MG63 (cell line): ENCODE data around the gene SRGAP3. TPM values are rescaled to one million over a fixed set of nuclear protein-coding genes. Genes with fewer than 3 reads are reported as not detected.

Experiments used
- DNase-seq: peaks from one replicate; pipeline ENCODE4 v3.0.0-alpha.2; 2020
- H3K27me3 ChIP-seq: fragments of 250-450 bp; sonication (Bioruptor Pico); 2 replicates; pipeline ENCODE4 v1.5.1; 2020; ENCODE audit warnings: mild to moderate bottlenecking, moderate library complexity
- H3K36me3 ChIP-seq: fragments of 250-450 bp; sonication (Bioruptor Pico); 2 replicates; pipeline ENCODE4 v1.5.1; 2020; ENCODE audit warnings: mild to moderate bottlenecking, moderate library complexity
- H3K4me3 ChIP-seq: fragments of 250-450 bp; sonication (Bioruptor Pico); 2 replicates; pipeline ENCODE4 v1.5.1; 2020; ENCODE audit warnings: mild to moderate bottlenecking, moderate library complexity
- H3K9me3 ChIP-seq: fragments of 250-450 bp; sonication (Bioruptor Pico); 2 replicates; pipeline ENCODE4 v1.5.1; 2020; ENCODE audit warnings: mild to moderate bottlenecking, moderate library complexity
- total RNA-seq: library from RNA; depleted of rRNA; stranded (reverse); fragments of >200 nt; shearing (Covaris generic); gene quantifications from 2 replicates; pipeline ENCODE4 v1.2.3, GENCODE V29; 2014; ENCODE audit warnings: low replicate concordance

The SRGAP3 gene
- total RNA-seq, 1 experiment from 2014 or later = 0.07 TPM

DNA sequence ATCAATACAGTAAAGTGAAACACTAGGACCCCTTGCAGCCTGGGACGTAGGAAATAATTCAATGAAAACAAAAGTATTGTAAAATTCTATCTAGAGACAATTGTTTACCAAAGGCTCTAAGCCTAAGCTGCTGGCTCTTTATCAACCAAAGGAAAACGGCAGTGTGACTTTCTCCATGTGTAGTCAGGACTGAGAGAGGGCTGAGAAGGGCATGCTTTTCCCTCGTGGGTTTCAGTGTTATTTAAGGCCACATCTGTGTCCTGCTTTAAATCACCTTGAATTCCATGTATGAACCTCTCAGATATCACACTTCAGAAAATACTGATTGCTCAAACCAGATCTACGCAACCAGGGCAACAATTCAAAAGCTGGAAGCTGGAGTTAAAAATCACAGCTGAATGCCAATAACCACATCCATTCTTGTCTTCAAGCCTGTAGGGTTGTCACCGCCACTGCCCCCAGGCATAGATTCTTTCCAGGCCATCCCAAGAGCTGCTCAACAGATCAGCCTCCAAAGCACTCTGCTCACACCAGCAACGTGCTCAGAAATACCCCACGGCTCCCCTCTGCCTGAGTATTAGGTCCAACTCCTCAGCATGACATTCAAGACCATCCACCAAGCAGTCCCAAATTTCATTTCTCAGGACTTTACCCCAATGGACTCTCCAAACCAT is 124.0 kb downstream of the SRGAP3 start:
- Histone ChIP-seq H3K4me3 (no peak overlapping the region), H3K27me3 (no peaks in the 10 kb centered on the region), H3K9me3 (no peaks in the 10 kb centered on the region), H3K36me3 (no peaks in the 10 kb centered on the region)
- no peak for DNase-seq

GRCh38 chr3:9124730-9125129 is 124.7 kb downstream of the SRGAP3 start:
- Histone ChIP-seq H3K27me3 (no peaks in the 10 kb centered on the region), H3K4me3 (no peak overlapping the region), H3K9me3 (no peaks in the 10 kb centered on the region), H3K36me3 (no peaks in the 10 kb centered on the region)
- no peak for DNase-seq

DNA sequence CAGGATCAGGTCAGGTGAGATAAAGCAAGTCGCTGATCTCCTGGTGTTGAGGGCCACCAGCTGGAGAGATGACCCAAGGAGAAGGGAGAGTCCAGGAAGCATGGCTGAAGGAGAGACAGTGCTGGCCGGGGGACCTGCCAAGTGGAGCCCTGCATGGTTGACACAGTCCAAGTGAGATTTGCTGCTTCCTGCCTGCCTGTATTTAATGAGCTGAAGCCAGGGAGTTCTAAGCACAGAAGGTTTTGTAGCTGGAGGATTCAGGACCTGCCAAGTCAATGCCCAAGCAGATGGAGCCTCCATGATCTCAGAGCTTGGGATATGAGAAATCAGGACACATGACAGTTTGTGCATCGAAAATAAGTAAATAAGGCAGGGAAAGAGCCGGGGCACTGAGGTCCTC is 125.6 kb downstream of the SRGAP3 start:
- DNase-seq = peak; percentile 23
- Histone ChIP-seq H3K36me3 (no peaks in the 10 kb centered on the region), H3K27me3 (no peaks in the 10 kb centered on the region), H3K9me3 (no peaks in the 10 kb centered on the region), H3K4me3 (no peak overlapping the region)

GRCh38 chr3:9122732-9123364 is 126.6 kb downstream of the SRGAP3 start:
- DNase-seq = no peak
- Histone ChIP-seq H3K4me3 (no peak overlapping the region), H3K9me3 (no peaks in the 10 kb centered on the region), H3K36me3 (no peaks in the 10 kb centered on the region), H3K27me3 (no peaks in the 10 kb centered on the region)

DNA sequence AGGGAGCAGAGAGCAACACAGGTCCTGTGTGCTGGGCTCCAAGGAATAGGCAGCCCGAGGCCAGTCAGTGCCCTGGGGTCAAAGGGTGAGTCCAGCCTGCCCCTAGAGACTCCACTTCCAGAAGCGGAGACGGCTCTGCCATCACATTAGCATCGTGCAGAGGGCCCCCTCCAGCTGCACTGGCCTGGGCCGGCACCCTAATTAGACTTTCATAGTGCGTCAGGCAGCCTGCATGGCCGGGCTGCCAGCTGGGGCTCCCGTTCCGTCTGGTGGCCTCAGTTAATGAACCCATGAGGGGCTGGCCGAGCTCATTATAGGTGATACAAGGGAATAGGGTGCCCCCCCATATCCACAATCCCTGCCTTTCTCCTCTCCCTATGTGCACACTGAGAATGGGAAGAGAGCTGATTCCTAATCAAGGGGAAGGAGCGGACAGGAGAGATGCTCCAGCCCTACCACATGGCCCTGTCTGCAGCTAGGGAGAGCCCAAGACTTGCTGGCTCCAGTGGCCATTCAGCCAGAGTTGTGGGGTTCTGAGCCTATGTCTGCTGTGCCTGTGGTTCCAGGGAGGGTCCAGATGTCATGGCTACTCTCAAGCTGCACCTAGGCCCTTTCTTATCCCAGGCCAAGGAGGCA is 128.0 kb downstream of the SRGAP3 start:
- Histone ChIP-seq H3K36me3 (no peaks in the 10 kb centered on the region), H3K9me3 (no peaks in the 10 kb centered on the region)
- no peak for DNase-seq

DNA sequence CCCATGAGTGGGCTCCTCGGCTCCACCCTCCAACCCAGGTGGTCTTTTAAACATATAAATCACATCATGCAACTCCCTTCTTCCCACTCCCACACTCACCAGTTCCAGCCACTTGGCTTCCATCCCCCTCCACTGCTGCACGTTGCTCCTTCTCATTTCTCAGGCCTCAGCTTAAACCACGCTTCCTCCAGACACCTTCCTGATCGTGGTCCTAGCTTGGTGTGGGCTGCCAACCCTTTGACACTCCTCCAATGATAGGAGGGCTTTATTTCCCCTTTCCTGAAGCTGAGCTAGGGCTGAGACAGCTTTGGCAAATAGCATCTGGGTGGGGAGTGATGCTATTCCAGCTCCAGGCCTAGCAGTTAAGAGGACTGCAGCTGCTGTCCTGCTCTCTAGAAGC is 130.1 kb downstream of the SRGAP3 start:
- DNase-seq = no peak
- no peaks in the 10 kb centered on the region for H3K27me3 ChIP-seq
- H3K9me3 ChIP-seq = no peaks in the 10 kb centered on the region
- H3K4me3 ChIP-seq = no peak overlapping the region
- no peaks in the 10 kb centered on the region for H3K36me3 ChIP-seq

More for the DNA sequence above, 128.0 kb downstream of the SRGAP3 start:
- no peaks in the 10 kb centered on the region for H3K27me3 ChIP-seq
- no peak overlapping the region for H3K4me3 ChIP-seq

DNA sequence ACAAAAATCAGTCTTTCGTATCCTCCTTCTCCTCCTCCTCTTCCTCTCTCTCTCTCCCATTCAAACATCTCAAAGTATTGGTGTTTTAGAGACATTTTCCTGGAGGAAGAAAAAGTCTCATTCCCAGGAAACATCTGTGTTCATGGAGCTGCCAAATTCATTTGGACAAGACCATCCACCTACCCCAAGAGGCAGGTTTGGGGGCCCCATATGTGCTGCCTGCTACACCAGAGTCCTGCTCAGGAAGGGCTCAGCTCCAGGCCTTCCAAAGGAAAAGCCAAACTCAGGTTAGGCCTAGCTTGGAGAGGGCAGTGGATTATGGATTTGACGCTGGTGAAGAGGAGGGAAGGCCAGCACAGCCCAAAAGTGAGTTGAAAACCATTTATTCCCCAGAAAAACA is 131.2 kb downstream of the SRGAP3 start:
- no peak overlapping the region for H3K4me3 ChIP-seq
- no peaks in the 10 kb centered on the region for H3K27me3 ChIP-seq
- no peaks in the 10 kb centered on the region for H3K9me3 ChIP-seq
- no peak for DNase-seq
- H3K36me3 ChIP-seq = no peaks in the 10 kb centered on the region

- Histone ChIP-seq H3K4me3 (no peak overlapping the region), H3K36me3 (no peaks in the 10 kb centered on the region), H3K27me3 (no peaks in the 10 kb centered on the region), H3K9me3 (no peaks in the 10 kb centered on the region)
- DNase-seq = no peak
Measured at GRCh38 chr3:9117220-9117619, 132.2 kb downstream of the SRGAP3 start.

- DNase-seq = no peak
- no peaks in the 10 kb centered on the region for H3K36me3 ChIP-seq
Measured at GRCh38 chr3:9116336-9116735, 133.1 kb downstream of the SRGAP3 start.

DNA sequence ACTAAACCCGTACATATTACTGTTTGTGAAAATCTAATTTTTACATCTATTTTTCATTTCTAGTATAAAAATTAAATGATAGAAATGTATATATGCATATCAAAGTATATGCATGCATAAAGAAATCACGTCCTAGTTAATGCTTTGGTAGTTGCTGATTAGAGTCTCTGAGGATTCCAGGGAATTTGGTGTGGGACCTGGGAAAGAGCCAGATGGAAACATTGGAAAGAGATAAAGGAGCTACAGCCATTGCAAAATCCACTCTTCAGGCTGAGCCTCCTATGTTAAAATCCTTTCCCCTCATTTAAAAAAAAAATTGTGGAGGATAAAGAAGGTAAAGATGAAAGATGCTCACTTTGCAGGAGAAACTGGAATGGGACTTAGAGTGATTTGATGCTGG is 134.1 kb downstream of the SRGAP3 start:
- H3K36me3 ChIP-seq = no peaks in the 10 kb centered on the region
- H3K27me3 ChIP-seq = no peaks in the 10 kb centered on the region

More at GRCh38 chr3:9116336-9116735, 133.1 kb downstream of the SRGAP3 start:
- Histone ChIP-seq H3K27me3 (no peaks in the 10 kb centered on the region), H3K4me3 (no peak overlapping the region), H3K9me3 (no peaks in the 10 kb centered on the region)

GRCh38 chr3:9113040-9113439 is 136.4 kb downstream of the SRGAP3 start:
- no peak for DNase-seq

More for the DNA sequence above, 134.1 kb downstream of the SRGAP3 start:
- no peak for DNase-seq
- Histone ChIP-seq H3K9me3 (no peaks in the 10 kb centered on the region), H3K4me3 (no peak overlapping the region)

DNA sequence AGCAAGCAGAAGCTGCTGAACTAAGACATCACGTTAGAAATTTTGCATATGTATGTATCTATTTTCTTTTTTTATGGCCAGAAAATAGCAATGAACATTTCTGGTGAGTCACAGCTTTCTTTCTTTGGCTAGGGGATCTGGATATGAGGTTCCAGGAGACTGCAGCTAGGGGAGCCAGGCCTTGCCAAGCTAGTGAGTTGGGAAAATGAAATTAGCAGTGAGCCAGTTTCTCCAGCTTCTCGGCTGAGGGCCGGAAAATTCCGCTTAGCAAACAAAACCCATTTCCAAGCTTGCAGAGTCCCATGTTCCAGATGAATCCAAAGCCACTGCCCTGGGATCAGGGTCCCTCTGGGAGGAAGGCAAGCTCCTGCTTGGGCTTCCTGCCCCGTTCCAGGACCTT is 137.6 kb downstream of the SRGAP3 start:
- Histone ChIP-seq H3K9me3 (no peaks in the 10 kb centered on the region), H3K4me3 (no peak overlapping the region), H3K36me3 (no peaks in the 10 kb centered on the region), H3K27me3 (no peaks in the 10 kb centered on the region)
- peak; percentile 64 for DNase-seq

More at GRCh38 chr3:9113040-9113439, 136.4 kb downstream of the SRGAP3 start:
- Histone ChIP-seq H3K4me3 (no peak overlapping the region), H3K9me3 (no peaks in the 10 kb centered on the region), H3K27me3 (no peaks in the 10 kb centered on the region), H3K36me3 (no peaks in the 10 kb centered on the region)

DNA sequence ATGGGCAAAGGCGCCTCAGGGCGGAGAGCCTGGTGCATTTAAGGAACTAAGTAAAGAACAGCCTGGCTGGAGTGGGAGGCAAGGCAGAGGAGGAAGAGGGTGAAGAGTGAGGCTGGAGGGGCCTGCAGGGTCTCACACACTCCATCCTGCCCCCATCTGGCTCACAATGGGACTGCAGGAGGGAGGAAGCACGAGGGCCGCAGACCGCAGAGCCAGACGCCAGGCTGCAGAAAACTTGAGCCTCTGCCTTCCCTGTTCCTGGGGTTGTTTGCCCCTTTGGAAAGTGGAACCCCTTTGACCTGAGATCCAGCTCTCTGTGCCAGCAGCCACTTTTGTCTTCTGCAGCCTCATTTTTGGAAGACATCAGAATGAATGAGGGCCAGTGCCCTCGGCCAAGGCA is 138.0 kb downstream of the SRGAP3 start:
- H3K4me3 ChIP-seq = no peak overlapping the region
- DNase-seq = no peak
- H3K27me3 ChIP-seq = no peaks in the 10 kb centered on the region
- H3K36me3 ChIP-seq = no peaks in the 10 kb centered on the region
- no peaks in the 10 kb centered on the region for H3K9me3 ChIP-seq

- no peak overlapping the region for H3K4me3 ChIP-seq
- no peak for DNase-seq
- no peaks in the 10 kb centered on the region for H3K27me3 ChIP-seq
- H3K36me3 ChIP-seq = no peaks in the 10 kb centered on the region
- H3K9me3 ChIP-seq = no peaks in the 10 kb centered on the region
Measured at GRCh38 chr3:9110802-9111201, 138.6 kb downstream of the SRGAP3 start.

DNA sequence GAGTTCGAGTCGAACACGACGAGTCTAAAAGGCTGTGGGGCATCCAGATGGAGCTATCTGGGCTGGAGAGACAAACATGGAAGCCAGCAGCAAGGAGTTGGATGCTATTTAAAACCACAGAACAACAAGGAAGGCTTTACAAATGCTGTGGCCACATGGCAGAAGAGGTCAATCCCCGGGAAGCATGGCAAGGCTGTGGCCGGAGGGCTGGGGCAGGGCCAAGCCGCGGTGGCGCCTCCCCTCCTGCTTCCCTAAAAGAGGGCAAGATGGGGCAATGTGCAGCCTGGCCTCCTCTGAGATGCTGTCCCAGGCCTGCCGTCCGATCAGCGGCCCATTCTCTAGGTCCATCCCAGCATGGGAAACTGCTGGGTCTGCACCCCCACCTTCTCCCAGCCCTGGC is 139.1 kb downstream of the SRGAP3 start:
- no peaks in the 10 kb centered on the region for H3K27me3 ChIP-seq
- no peak overlapping the region for H3K4me3 ChIP-seq
- H3K36me3 ChIP-seq = no peaks in the 10 kb centered on the region
- no peaks in the 10 kb centered on the region for H3K9me3 ChIP-seq
- no peak for DNase-seq

DNA sequence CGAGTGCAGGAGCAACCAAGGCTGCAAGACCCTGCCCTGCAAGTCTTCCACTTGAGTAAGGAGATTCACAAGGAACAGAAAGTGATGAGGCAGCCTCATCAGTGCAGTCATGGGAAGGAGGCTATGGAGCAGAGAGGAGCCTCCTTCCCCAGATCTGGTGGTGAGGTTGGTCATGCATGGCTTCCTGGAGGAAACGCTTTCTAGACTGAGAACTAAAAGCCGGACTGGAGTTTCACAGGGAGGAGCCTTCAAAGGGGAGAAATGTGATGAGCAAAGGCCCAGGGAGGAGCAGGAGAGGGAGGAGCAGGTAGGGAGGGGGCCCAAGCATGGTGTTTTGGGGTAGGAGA is 139.9 kb downstream of the SRGAP3 start:
- H3K27me3 ChIP-seq = no peaks in the 10 kb centered on the region
- no peaks in the 10 kb centered on the region for H3K9me3 ChIP-seq
- no peaks in the 10 kb centered on the region for H3K36me3 ChIP-seq
- no peak for DNase-seq
- H3K4me3 ChIP-seq = no peak overlapping the region

GRCh38 chr3:9108876-9109567 is 140.4 kb downstream of the SRGAP3 start:
- no peak for DNase-seq
- H3K27me3 ChIP-seq = no peaks in the 10 kb centered on the region

More at GRCh38 chr3:9108876-9109567, 140.4 kb downstream of the SRGAP3 start:
- no peaks in the 10 kb centered on the region for H3K36me3 ChIP-seq
- no peak overlapping the region for H3K4me3 ChIP-seq
- H3K9me3 ChIP-seq = no peaks in the 10 kb centered on the region
